ENCODE data around the gene SULT4A1. TPM values are rescaled to one million over a fixed set of nuclear protein-coding genes. Genes with fewer than 3 reads are reported as not detected.

SULT4A1 gene
- total RNA-seq, 4 donors from 2014 or later, result 1.0 to 1.3 (median 1.3) TPM

GRCh38 chr22:43897751-43898261 is 35.5 kb upstream of the SULT4A1 start:
- Histone ChIP-seq H3K4me1 (no peaks in the 10 kb centered on the region), H3K4me3 (no peak overlapping the region), H3K36me3 (no peaks in the 10 kb centered on the region), H3K27me3 (peaks cover 0 to 50% (median 0%) of the 10 kb centered on the region in 4 donors), H3K9me3 (no peaks in the 10 kb centered on the region), H3K27ac (replicated peaks in 1 of 4) (no peak overlapping the region)
- TF ChIP-seq POLR2A (IDR thresholded peaks at IDR 0.05; ENCODE audit: low read depth) (no peak), CTCF (IDR thresholded peaks at IDR 0.05) (no peak)
- WGBS, result 57% methylated on average over 11 of the region's 12 CpGs
- intact Hi-C loops (cut with DNase I), result no loop called here
- DNase-seq (ENCODE audit: extremely low spot score), result no peak

GRCh38 chr22:43895986-43896645 is 33.8 kb upstream of the SULT4A1 start:
- H3K4me3 ChIP-seq, result no peak overlapping the region
- no peaks in the 10 kb centered on the region for H3K9me3 ChIP-seq
- TF ChIP-seq CTCF (IDR thresholded peaks at IDR 0.05), result no peak
- TF ChIP-seq EP300 (IDR thresholded peaks at IDR 0.05), result no peak
- no peak for TF ChIP-seq POLR2AphosphoS5 (IDR thresholded peaks at IDR 0.05)
- TF ChIP-seq POLR2A (IDR thresholded peaks at IDR 0.05; ENCODE audit: low read depth), result no peak
- DNase-seq (ENCODE audit: extremely low spot score), result no peak
- H3K36me3 ChIP-seq, result no peaks in the 10 kb centered on the region
- intact Hi-C loops (cut with DNase I), result no loop called here
- 45% methylated on average over 9 of the region's 11 CpGs for WGBS
- peaks cover 0 to 55% (median 11%) of the 10 kb centered on the region in 4 donors for H3K27me3 ChIP-seq
- H3K27ac ChIP-seq (replicated peaks in 1 of 4), result no peak overlapping the region
- peaks cover 0 to 10% (median 10%) of the 10 kb centered on the region in 4 donors for H3K4me1 ChIP-seq

- WGBS, result no CpG with 5 or more reads among the region's 5 CpGs
- Histone ChIP-seq H3K9me3 (no peaks in the 10 kb centered on the region), H3K27ac (replicated peaks in 1 of 4) (no peak overlapping the region), H3K27me3 (peaks cover 0 to 70% (median 25%) of the 10 kb centered on the region in 4 donors), H3K4me1 (peaks cover 0 to 13% (median 13%) of the 10 kb centered on the region in 4 donors), H3K36me3 (no peaks in the 10 kb centered on the region), H3K4me3 (no peak overlapping the region)
- DNase-seq (ENCODE audit: extremely low spot score), result no peak
- no peak for TF ChIP-seq CTCF (IDR thresholded peaks at IDR 0.05)
- no peak for TF ChIP-seq EP300 (IDR thresholded peaks at IDR 0.05)
- TF ChIP-seq POLR2AphosphoS5 (IDR thresholded peaks at IDR 0.05), result no peak
- no peak for TF ChIP-seq POLR2A (IDR thresholded peaks at IDR 0.05; ENCODE audit: low read depth)
- intact Hi-C loops (cut with DNase I), result no loop called here
Measured at GRCh38 chr22:43894122-43894521, 31.8 kb upstream of the SULT4A1 start.

GRCh38 chr22:43893266-43893665 is 31.0 kb upstream of the SULT4A1 start:
- peaks cover 0 to 77% (median 26%) of the 10 kb centered on the region in 4 donors for H3K27me3 ChIP-seq
- no peaks in the 10 kb centered on the region for H3K9me3 ChIP-seq
- no peak overlapping the region for H3K4me3 ChIP-seq
- no CpG with 5 or more reads among the region's 5 CpGs for WGBS
- TF ChIP-seq POLR2AphosphoS5 (IDR thresholded peaks at IDR 0.05), result no peak
- TF ChIP-seq EP300 (IDR thresholded peaks at IDR 0.05), result no peak
- TF ChIP-seq CTCF (IDR thresholded peaks at IDR 0.05), result no peak
- TF ChIP-seq POLR2A (IDR thresholded peaks at IDR 0.05; ENCODE audit: low read depth), result no peak
- H3K27ac ChIP-seq (replicated peaks in 1 of 4), result no peak overlapping the region
- no peak for DNase-seq (ENCODE audit: extremely low spot score)
- H3K4me1 ChIP-seq, result peaks cover 0 to 13% (median 13%) of the 10 kb centered on the region in 4 donors
- intact Hi-C loops (cut with DNase I), result no loop called here
- no peaks in the 10 kb centered on the region for H3K36me3 ChIP-seq
